H1 (cell line): Measurements from ENCODE around the gene UQCRFS1. TPM values are rescaled to one million over a fixed set of nuclear protein-coding genes. Genes with fewer than 3 reads are reported as not detected.
A peak's percentile ranks its signal among the peaks of the same experiment; 100 is the strongest.

Experiments
- CTCF ChIA-PET: fragments of 300-600 bp; sonication (Branson Sonifier 250); formaldehyde crosslinking; loops from one replicate; lab custom pipeline; 2021; ENCODE audit not compliant: partially characterized antibody; lab: Charles Lee
- POLR2A ChIA-PET: fragments of 300-600 bp; sonication (Branson Sonifier 250); formaldehyde crosslinking; loops from one replicate; lab custom pipeline; 2021; ENCODE audit warnings: inconsistent platforms; ENCODE audit not compliant: partially characterized antibody; lab: Charles Lee
- DNase-seq, 2 experiments: peaks; one replicate each; pipeline versions ENCODE4 v3.0.0 to v3.0.0-alpha.2; 2010 to 2022; ENCODE audit warnings: low spot score in 2 of 2, low read depth in 1 of 2, mixed read lengths in 1 of 2
- FAIRE-seq: peaks from 2 replicates; lab custom pipeline; 2011; peaks lifted over from hg19 to GRCh38; lab: Jason Lieb, UNC
- H2AFZ ChIP-seq: 2 replicates; pipeline ENCODE4 v1.8.1; 2012; ENCODE audit warnings: low read length, inconsistent platforms
- H2AK5ac ChIP-seq: 2 replicates; pipeline ENCODE4 v1.6.1; 2013; ENCODE audit warnings: low read depth, low read length
- H2BK120ac ChIP-seq: replicated peaks from 2 replicates; pipeline ENCODE3; 2013; ENCODE audit warnings: low read depth, low read length, inconsistent platforms
- H2BK12ac ChIP-seq: 2 replicates; pipeline ENCODE4 v1.6.1; 2013; ENCODE audit warnings: low read depth, low read length
- H2BK15ac ChIP-seq: 2 replicates; pipeline ENCODE4 v1.6.1; 2013; ENCODE audit warnings: low read length
- H2BK20ac ChIP-seq: 2 replicates; pipeline ENCODE4 v1.6.1; 2013; ENCODE audit warnings: low read length
- H2BK5ac ChIP-seq: 2 replicates; pipeline ENCODE4 v1.6.1; 2013; ENCODE audit warnings: low read depth, low read length
- H3K14ac ChIP-seq: 2 replicates; pipeline ENCODE4 v1.6.1; 2013; ENCODE audit warnings: inconsistent platforms; ENCODE audit not compliant: insufficient read length
- H3K18ac ChIP-seq: 2 replicates; pipeline ENCODE4 v1.6.1; 2013; ENCODE audit warnings: low read length; ENCODE audit errors: extremely low read depth
- H3K23ac ChIP-seq: 2 replicates; pipeline ENCODE4 v1.6.1; 2013; ENCODE audit warnings: inconsistent platforms; ENCODE audit not compliant: insufficient read length
- H3K23me2 ChIP-seq: 2 replicates; pipeline ENCODE4 v1.6.1; 2013; ENCODE audit warnings: low read depth, low read length
- H3K27ac ChIP-seq: 2 replicates; pipeline ENCODE4 v1.6.1; 2011; ENCODE audit warnings: low read depth, low read length, inconsistent platforms
- H3K27me3 ChIP-seq, 4 experiments: replicated peaks in 1 of 4; 1 replicate in 1 of 4; 2 replicates in 3 of 4; pipeline versions ENCODE4 v1.6.1 to v1.8.1; 2011 to 2013; ENCODE audit warnings: low read length in 3 of 4, mild to moderate bottlenecking in 3 of 4, inconsistent platforms in 2 of 4, mixed read lengths in 2 of 4, moderate library complexity in 1 of 4; ENCODE audit not compliant: control insufficient read depth in 3 of 4, insufficient read depth in 3 of 4; ENCODE audit errors: extremely low read depth in 1 of 4
- H3K36me3 ChIP-seq, 4 experiments: 2 replicates each; pipeline versions ENCODE4 v1.6.1 to v1.8.1; 2011 to 2013; ENCODE audit warnings: mild to moderate bottlenecking in 4 of 4, low read length in 3 of 4, moderate library complexity in 2 of 4, control low read depth in 1 of 4, inconsistent platforms in 1 of 4; ENCODE audit not compliant: insufficient read depth in 4 of 4, control insufficient read depth in 2 of 4
- H3K4ac ChIP-seq: replicated peaks from 2 replicates; pipeline ENCODE3; 2013; ENCODE audit warnings: low read length, low read depth, mixed read lengths, inconsistent platforms; ENCODE audit not compliant: insufficient read length
- H3K4me1 ChIP-seq, 4 experiments: replicated peaks in 1 of 4; 1 replicate in 1 of 4; 2 replicates in 3 of 4; pipeline versions ENCODE4 v1.6.1 to v1.8.1; 2011 to 2013; ENCODE audit warnings: low read length in 3 of 4, inconsistent platforms in 2 of 4, mixed read lengths in 1 of 4; ENCODE audit not compliant: insufficient read depth in 4 of 4, control insufficient read depth in 3 of 4
- H3K4me2 ChIP-seq, 2 experiments: 2 replicates each; pipeline versions ENCODE4 v1.6.1 to v1.8.1; 2011 to 2013; ENCODE audit warnings: low read depth in 2 of 2, low read length in 2 of 2, control low read depth in 1 of 2, inconsistent platforms in 1 of 2, mild to moderate bottlenecking in 1 of 2; ENCODE audit not compliant: insufficient read depth in 1 of 2
- H3K4me3 ChIP-seq, 4 experiments: fragments of 200-600, 300-600 bp in 1 of 4; sonication (generic), shearing (Covaris generic), sonication (Bioruptor Twin) in 1 of 4; 2 replicates each; pipeline versions ENCODE4 v1.5.1 to v1.8.1; 2011 to 2016; ENCODE audit warnings: low read length in 4 of 4, low read depth in 3 of 4, control low read depth in 2 of 4, inconsistent platforms in 2 of 4, mild to moderate bottlenecking in 2 of 4, mixed read lengths in 1 of 4, moderate library complexity in 1 of 4; ENCODE audit not compliant: insufficient read depth in 2 of 4; ENCODE audit errors: extremely low read depth in 1 of 4
- H3K56ac ChIP-seq: replicated peaks from 2 replicates; pipeline ENCODE3; 2013; ENCODE audit warnings: low read depth, mild to moderate bottlenecking, mixed read lengths, low read length, inconsistent platforms; ENCODE audit not compliant: insufficient read length
- H3K79me1 ChIP-seq: 2 replicates; pipeline ENCODE4 v1.6.1; 2013; ENCODE audit warnings: low read depth, low read length, control low read depth
- H3K79me2 ChIP-seq, 2 experiments: 2 replicates each; pipeline versions ENCODE4 v1.6.1 to v1.8.1; 2012 to 2013; ENCODE audit warnings: low read length in 2 of 2, mild to moderate bottlenecking in 2 of 2, inconsistent platforms in 1 of 2; ENCODE audit not compliant: insufficient read depth in 2 of 2, control insufficient read depth in 1 of 2
- H3K9ac ChIP-seq, 4 experiments: replicated peaks in 1 of 4; 1 replicate in 1 of 4; 2 replicates in 3 of 4; pipeline versions ENCODE4 v1.6.1 to v1.8.1; 2011 to 2013; ENCODE audit warnings: low read depth in 3 of 4, low read length in 3 of 4, control low read depth in 2 of 4, mild to moderate bottlenecking in 2 of 4, moderate library complexity in 2 of 4, inconsistent platforms in 1 of 4; ENCODE audit errors: extremely low read depth in 1 of 4
- H3K9me3 ChIP-seq, 2 experiments: 2 replicates each; pipeline versions ENCODE4 v1.6.1 to v1.8.1; 2012 to 2013; ENCODE audit warnings: mild to moderate bottlenecking in 2 of 2, moderate library complexity in 2 of 2, control low read depth in 1 of 2, inconsistent platforms in 1 of 2, low read depth in 1 of 2, low read length in 1 of 2, mixed read lengths in 1 of 2; ENCODE audit not compliant: insufficient read depth in 2 of 2
- H4K20me1 ChIP-seq, 2 experiments: replicated peaks in 1 of 2; 2 replicates each; pipeline versions ENCODE3 to v1.8.1; 2011 to 2013; ENCODE audit warnings: inconsistent platforms in 2 of 2, low read length in 2 of 2, mild to moderate bottlenecking in 1 of 2; ENCODE audit not compliant: insufficient read depth in 2 of 2, control insufficient read depth in 1 of 2
- H4K5ac ChIP-seq: 2 replicates; pipeline ENCODE4 v1.6.1; 2013; ENCODE audit warnings: low read length, low read depth, mixed read lengths, inconsistent platforms; ENCODE audit not compliant: insufficient read length
- H4K8ac ChIP-seq: 2 replicates; pipeline ENCODE4 v1.8.0; 2013; ENCODE audit warnings: mild to moderate bottlenecking, moderate library complexity, low read length, inconsistent platforms; ENCODE audit not compliant: insufficient read depth; ENCODE audit errors: extremely low read depth
- H4K91ac ChIP-seq: replicated peaks from 2 replicates; pipeline ENCODE3; 2013; ENCODE audit warnings: low read length, mixed read lengths, inconsistent platforms; ENCODE audit not compliant: insufficient read length
- CTBP2 ChIP-seq: IDR thresholded peaks from 2 replicates; pipeline ENCODE4 v1.7.0; 2011; ENCODE audit warnings: borderline replicate concordance, mild to moderate bottlenecking, moderate library complexity, mixed read lengths, low read length; ENCODE audit not compliant: insufficient read depth, insufficient read length
- EGR1 ChIP-seq: IDR thresholded peaks from 2 replicates; pipeline ENCODE4 v1.6.1; 2011; ENCODE audit warnings: low read depth, low read length, borderline replicate concordance
- FOSL1 ChIP-seq: IDR thresholded peaks from 2 replicates; pipeline ENCODE4 v1.6.1; 2011; ENCODE audit warnings: mild to moderate bottlenecking, low read depth, low read length, moderate library complexity; ENCODE audit not compliant: insufficient read depth
- RAD21 ChIP-seq, 2 experiments: IDR thresholded peaks in 1 of 2; conservative IDR thresholded peaks in 1 of 2; 2 replicates each; pipeline ENCODE4 v1.6.1; 2011; ENCODE audit warnings: low read depth in 2 of 2, low read length in 2 of 2, improper control_type of control experiment in 1 of 2, inconsistent platforms in 1 of 2, mild to moderate bottlenecking in 1 of 2, moderate library complexity in 1 of 2
- SIN3A ChIP-seq, 2 experiments: IDR thresholded peaks in 1 of 2; conservative IDR thresholded peaks in 1 of 2; 2 replicates each; pipeline ENCODE4 v1.6.1; 2011 to 2012; ENCODE audit warnings: low read length in 2 of 2, improper control_type of control experiment in 1 of 2, low read depth in 1 of 2, mild to moderate bottlenecking in 1 of 2
- SIX5 ChIP-seq: IDR thresholded peaks from 2 replicates; pipeline ENCODE4 v1.6.1; 2011; ENCODE audit warnings: mild to moderate bottlenecking, low read depth, low read length
- SP1 ChIP-seq: IDR thresholded peaks from 2 replicates; pipeline ENCODE4 v1.6.1; 2011; ENCODE audit warnings: low read depth, low read length
- SP4 ChIP-seq: IDR thresholded peaks from 2 replicates; pipeline ENCODE4 v1.6.1; 2012; ENCODE audit warnings: low read length, inconsistent platforms
- SRF ChIP-seq: IDR thresholded peaks from 2 replicates; pipeline ENCODE4 v1.6.1; 2011; ENCODE audit warnings: mild to moderate bottlenecking, low read depth, low read length, moderate library complexity
- YY1 ChIP-seq: IDR thresholded peaks from 2 replicates; pipeline ENCODE4 v1.6.1; 2011; ENCODE audit warnings: low read depth, mild to moderate bottlenecking, low read length
- WGBS, 2 experiments: shearing (Covaris generic) in 1 of 2; methylation state at CpG; one replicate each; pipeline versions ENCODE4 v1.1.6 to v1.1.7; 2013 to 2015; ENCODE audit warnings: low lambda C conversion rate in 2 of 2, mixed read lengths in 2 of 2, inconsistent platforms in 1 of 2, low coverage in 1 of 2, missing lambda C conversion rate in 1 of 2; ENCODE audit not compliant: insufficient replicate concordance in 2 of 2, insufficient coverage in 1 of 2, insufficient read length in 1 of 2; ENCODE audit errors: extremely low coverage in 1 of 2, missing lambda C conversion rate in 1 of 2; 5-methylcytosine and 5-hydroxymethylcytosine counted together
- polyA plus RNA-seq, 7 experiments: library from polyadenylated mRNA; depleted of rRNA in 3 of 7; stranded (reverse) in 5 of 7; unstranded in 2 of 7; fragments of >200 nt in 5 of 7; fragments of 200-250 nt in 2 of 7; gene quantifications; 1 replicate in 5 of 7; 2 replicates in 1 of 7; 4 replicates in 1 of 7; pipeline versions ENCODE4 v1.2.1 to v1.2.3, GENCODE V29; 2011 to 2013; ENCODE audit warnings: missing spikeins in 2 of 7, mixed read lengths in 2 of 7
- total RNA-seq: library from RNA; stranded (reverse); fragmentation: NEBNext Ultra II Directional; extraction: Animal tissue kit (Norgen Biotek cat#: 25700); gene quantifications from 2 replicates; pipeline ENCODE4 v1.2.1, GENCODE V29; 2021
- TF ChIP-seq, protein P1 (sequence below): IDR thresholded peaks from 2 replicates; pipeline ENCODE4 v1.6.1; 2011; ENCODE audit warnings: low read depth, mild to moderate bottlenecking, low read length; ENCODE audit not compliant: insufficient read depth

UQCRFS1 gene
- total and polyA plus RNA-seq, 2 of the 8 experiments (the other 6 are each of a cell fraction or from before 2014, with no cell fraction given): 52.4 to 59.1 TPM

- Histone ChIP-seq H3K27me3 (no peaks in the 10 kb centered on the region), H2BK12ac (no peak overlapping the region), H2BK20ac (no peak overlapping the region), H3K23me2 (no peaks in the 10 kb centered on the region), H3K14ac (no peak overlapping the region), H2AFZ (0 out of 2 replicates have a peak overlapping the region, but pooled peaks have one; percentile 46), H3K9me3 (no peaks in the 10 kb centered on the region; a peak in 1 of 4 replicates), H4K8ac (no peak overlapping the region), H4K5ac (no peak overlapping the region), H2BK15ac (no peak overlapping the region), H4K20me1 (no peaks in the 10 kb centered on the region), H3K36me3 (no peaks in the 10 kb centered on the region), H3K79me2 (no peaks in the 10 kb centered on the region), H2BK120ac (no peak overlapping the region), H2BK5ac (no peak overlapping the region), H2AK5ac (no peak overlapping the region), H4K91ac (no peak overlapping the region), H3K9ac (no peak overlapping the region), H3K27ac (no peak overlapping the region), H3K4ac (no peak overlapping the region), H3K4me3 (no peak overlapping the region), H3K79me1 (no peaks in the 10 kb centered on the region), H3K4me1 (peaks cover 2 to 6% (median 4%) of the 10 kb centered on the region in 4 experiments; a peak in 6 of 7 replicates), H3K18ac (no peak overlapping the region), H3K23ac (no peak overlapping the region), H3K4me2 (0 out of 4 replicates have a peak overlapping the region, but pooled peaks of 1 of the 2 experiments have one; percentile 37), H3K56ac (no peak overlapping the region)
- 57% methylated on average over 2 of the region's 2 CpGs; no CpG with 5 or more reads in 1 of the 2 experiments for WGBS, 2 experiments
- ChIA-PET CTCF (no interaction called here), POLR2A (interaction anchor here (1.4 kb wide), 1 partner anchor 10 kb away, joined by 6 read pairs; no protein-coding TSS in a partner anchor)
- no peak for FAIRE-seq
- DNase-seq: no peak
- TF ChIP-seq, protein P1, sequence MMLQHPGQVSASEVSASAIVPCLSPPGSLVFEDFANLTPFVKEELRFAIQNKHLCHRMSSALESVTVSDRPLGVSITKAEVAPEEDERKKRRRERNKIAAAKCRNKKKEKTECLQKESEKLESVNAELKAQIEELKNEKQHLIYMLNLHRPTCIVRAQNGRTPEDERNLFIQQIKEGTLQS: no peak
- TF ChIP-seq SP1: no peak
- no peak for TF ChIP-seq SP4
- TF ChIP-seq SIN3A (conservative IDR thresholded peaks at IDR 0.05 in 1 of 2, IDR thresholded peaks at IDR 0.05 in 1 of 2; ENCODE audit: low read depth in 1 of 2, low read length in 2 of 2): no peak
- no peak for TF ChIP-seq FOSL1
- TF ChIP-seq SRF: no peak
- TF ChIP-seq RAD21 (IDR thresholded peaks at IDR 0.05 in 1 of 2, conservative IDR thresholded peaks at IDR 0.05 in 1 of 2; ENCODE audit: low read depth in 2 of 2, low read length in 2 of 2): no peak
- no peak for TF ChIP-seq SIX5
- no peak for TF ChIP-seq CTBP2
- no peak for TF ChIP-seq YY1
- TF ChIP-seq EGR1: no peak
These were observed 18.3 kb downstream of the UQCRFS1 start for GRCh38 chr19:29194658-29195057.
